Brain microvascular endothelial cell (primary cell): Measurements from ENCODE around the gene TSEN34.
"Not testable (repeated sequence)": the region's sequence is repeated elsewhere in the genome, so short reads cannot be mapped to it uniquely, and the experiment has no call there.

ENCODE experiments used
- DNase-seq: peaks from one replicate; pipeline ENCODE4 v3.0.0-alpha.2; 2020
- H3K27ac ChIP-seq: fragments of 250-450 bp; sonication (Bioruptor Pico); 2 replicates; pipeline ENCODE4 v1.5.1; 2020; ENCODE audit warnings: mild to moderate bottlenecking, moderate library complexity
- H3K27me3 ChIP-seq: fragments of 250-450 bp; sonication (Bioruptor Pico); replicated peaks from 2 replicates; pipeline ENCODE4 v1.5.1; 2020; ENCODE audit warnings: mild to moderate bottlenecking
- H3K36me3 ChIP-seq: fragments of 250-450 bp; sonication (Bioruptor Pico); replicated peaks from 2 replicates; pipeline ENCODE4 v1.5.1; 2020; ENCODE audit warnings: mild to moderate bottlenecking
- H3K4me3 ChIP-seq: 2 replicates; pipeline ENCODE4 v1.5.1; 2011; ENCODE audit warnings: low read depth, mild to moderate bottlenecking, control low read depth, low read length, moderate library complexity
- CTCF ChIP-seq: IDR thresholded peaks from 2 replicates; pipeline ENCODE4 v1.5.1; 2011; ENCODE audit warnings: low read depth, mild to moderate bottlenecking, moderate library complexity, low read length, control low read depth, inconsistent platforms; ENCODE audit errors: missing control alignments
- in situ Hi-C: cut with HindIII; loops from 2 replicates; pipeline ENCODE4 v1.10.0; 2017; ENCODE audit warnings: low sequenced_read_pairs, low pct_ligation_motif_present

The TSEN34 gene

GRCh38 chr19:54201980-54202379, 10.9 kb downstream of the TSEN34 start:
- DNase-seq = no peak
- Histone ChIP-seq H3K36me3 (peaks cover 59% of the 10 kb centered on the region), H3K27ac (no peak overlapping the region), H3K27me3 (no peaks in the 10 kb centered on the region), H3K4me3 (peak overlapping the region; percentile 73)
- no peak for TF ChIP-seq CTCF
- in situ Hi-C loops = no loop called here

- peaks cover 71% of the 10 kb centered on the region for H3K36me3 ChIP-seq
- no peak overlapping the region for H3K27ac ChIP-seq
- in situ Hi-C loops = no loop called here
- no peak for DNase-seq
- H3K4me3 ChIP-seq = peak overlapping the region; percentile 15
- TF ChIP-seq CTCF = no peak
- no peaks in the 10 kb centered on the region for H3K27me3 ChIP-seq
Measured at GRCh38 chr19:54203151-54203611, 12.1 kb downstream of the TSEN34 start.

GRCh38 chr19:54204767-54205468, 13.8 kb downstream of the TSEN34 start:
- DNase-seq = no peak
- in situ Hi-C loops = no loop called here
- Histone ChIP-seq H3K27me3 (no peaks in the 10 kb centered on the region), H3K4me3 (no peak overlapping the region), H3K27ac (no peak overlapping the region), H3K36me3 (peaks cover 77% of the 10 kb centered on the region)
- no peak for TF ChIP-seq CTCF

GRCh38 chr19:54206030-54206830, 15.1 kb downstream of the TSEN34 start:
- in situ Hi-C loops = no loop called here
- no peak for DNase-seq
- Histone ChIP-seq H3K27me3 (no peaks in the 10 kb centered on the region), H3K4me3 (no peak overlapping the region), H3K36me3 (peaks cover 75% of the 10 kb centered on the region), H3K27ac (no peak overlapping the region)
- no peak for TF ChIP-seq CTCF

GRCh38 chr19:54206831-54207177, 15.7 kb downstream of the TSEN34 start:
- in situ Hi-C loops = no loop called here
- Histone ChIP-seq H3K36me3 (peaks cover 70% of the 10 kb centered on the region), H3K4me3 (no peak overlapping the region), H3K27ac (no peak overlapping the region), H3K27me3 (no peaks in the 10 kb centered on the region)
- TF ChIP-seq CTCF = no peak
- DNase-seq = no peak

- H3K36me3 ChIP-seq = peaks cover 66% of the 10 kb centered on the region
- DNase-seq, in situ Hi-C loops, H3K27me3 ChIP-seq, H3K4me3 ChIP-seq, H3K27ac ChIP-seq: not testable (repeated sequence)
Measured at GRCh38 chr19:54207193-54207592, 16.1 kb downstream of the TSEN34 start.
